Measurements from ENCODE around the gene USP21.
"Not testable (repeated sequence)": the region's sequence is repeated elsewhere in the genome, so short reads cannot be mapped to it uniquely, and the experiment has no call there.

USP21 gene, protein sequence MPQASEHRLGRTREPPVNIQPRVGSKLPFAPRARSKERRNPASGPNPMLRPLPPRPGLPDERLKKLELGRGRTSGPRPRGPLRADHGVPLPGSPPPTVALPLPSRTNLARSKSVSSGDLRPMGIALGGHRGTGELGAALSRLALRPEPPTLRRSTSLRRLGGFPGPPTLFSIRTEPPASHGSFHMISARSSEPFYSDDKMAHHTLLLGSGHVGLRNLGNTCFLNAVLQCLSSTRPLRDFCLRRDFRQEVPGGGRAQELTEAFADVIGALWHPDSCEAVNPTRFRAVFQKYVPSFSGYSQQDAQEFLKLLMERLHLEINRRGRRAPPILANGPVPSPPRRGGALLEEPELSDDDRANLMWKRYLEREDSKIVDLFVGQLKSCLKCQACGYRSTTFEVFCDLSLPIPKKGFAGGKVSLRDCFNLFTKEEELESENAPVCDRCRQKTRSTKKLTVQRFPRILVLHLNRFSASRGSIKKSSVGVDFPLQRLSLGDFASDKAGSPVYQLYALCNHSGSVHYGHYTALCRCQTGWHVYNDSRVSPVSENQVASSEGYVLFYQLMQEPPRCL

GRCh38 chr1:161159087-161159912 lies at the start of gene USP21:
USP21 (plus strand) TSS chr1:161159500; CDS start chr1:161160641, 1,141 bp downstream.
- peak; percentile 94 for DNase-seq

DNA sequence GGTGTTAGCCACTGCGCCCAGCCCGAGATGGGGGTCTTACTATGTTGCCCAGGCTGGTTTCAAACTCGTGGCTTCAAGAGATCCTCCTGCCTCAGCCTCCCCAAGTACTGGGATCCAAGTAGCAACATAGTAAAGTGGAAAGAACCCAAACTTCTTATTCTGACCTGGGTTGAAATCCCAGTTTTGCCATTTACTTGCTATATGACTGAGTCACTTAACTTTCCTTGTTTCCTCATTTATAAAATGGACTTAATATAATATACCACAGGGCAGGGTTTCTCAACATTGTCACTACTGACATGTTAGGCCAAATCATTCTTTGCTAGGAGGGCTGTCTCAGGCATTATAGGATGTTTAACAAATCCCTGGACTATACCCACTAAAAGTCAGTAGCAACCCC lies 48.2 kb upstream of the USP21 start:
- DNase-seq, result no peak

DNA sequence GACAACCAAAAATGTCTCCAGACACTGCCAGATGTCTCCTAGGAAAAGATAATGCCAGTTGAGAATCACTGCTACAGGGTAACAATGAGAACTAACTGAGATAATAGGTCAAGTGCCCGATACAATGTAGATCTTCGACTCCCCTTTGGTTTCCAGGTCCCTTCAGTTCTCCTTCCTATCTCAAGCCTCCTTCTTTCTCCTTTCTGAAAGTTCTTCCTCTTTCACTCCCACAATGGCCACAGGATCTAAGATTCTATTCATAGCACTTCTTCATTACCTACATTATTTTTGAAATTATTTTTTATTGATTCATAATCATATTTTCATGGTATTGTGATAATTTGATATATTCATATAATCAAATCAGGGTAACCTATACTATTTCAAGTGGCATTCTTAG lies 47.8 kb upstream of the USP21 start:
- no peak for DNase-seq

DNA sequence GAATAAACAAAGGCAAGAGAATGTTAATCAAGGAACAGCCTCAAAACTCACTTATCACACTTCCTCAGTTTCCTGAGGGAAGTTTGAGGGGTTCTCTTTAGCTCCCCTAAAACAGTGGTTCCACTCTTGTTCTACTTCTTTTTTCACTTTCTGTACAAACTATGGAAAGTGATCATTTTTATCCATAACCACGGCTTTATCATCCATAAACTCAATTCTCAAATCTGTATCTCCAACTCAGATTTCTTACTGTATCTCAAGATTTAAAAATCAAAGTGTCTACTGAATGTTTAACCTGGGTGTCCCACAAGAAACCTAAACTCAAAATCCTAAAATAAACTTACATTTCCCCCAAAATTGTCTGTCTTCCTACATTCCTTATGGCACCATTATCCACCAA lies 45.4 kb upstream of the USP21 start:
- DNase-seq, result no peak

DNA sequence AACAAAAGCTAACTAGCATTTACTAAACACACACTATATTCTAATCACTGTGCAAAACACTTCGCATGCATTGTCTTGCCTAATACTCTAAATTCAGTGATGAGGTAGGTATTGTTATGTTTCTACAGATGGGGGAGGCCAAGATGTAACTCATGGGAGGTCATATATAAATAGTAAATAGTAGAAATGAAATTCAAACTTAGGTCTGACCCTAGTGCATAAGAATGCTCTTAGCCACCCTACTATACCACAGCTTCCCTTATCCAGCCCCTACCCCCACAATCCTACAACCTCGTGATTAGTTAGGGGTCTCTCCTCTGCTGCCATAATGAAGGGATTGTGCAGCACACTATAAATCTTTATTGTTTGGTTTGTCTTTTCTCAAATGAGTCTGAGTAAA lies 44.7 kb upstream of the USP21 start:
- no peak for DNase-seq

GRCh38 chr1:161115132-161115711 lies 44.1 kb upstream of the USP21 start:
- peak; percentile 84 for DNase-seq

GRCh38 chr1:161115961-161116360 lies 43.3 kb upstream of the USP21 start:
- DNase-seq, result not testable (repeated sequence)

- DNase-seq, result peak; percentile 91
These were observed 41.3 kb upstream of the USP21 start, which contains the start of the genes NIT1 and PFDN2 for GRCh38 chr1:161117759-161118581. NIT1 (plus strand) TSS chr1:161118105; CDS start chr1:161118177, 72 bp downstream. PFDN2 (minus strand) TSS chr1:161118037; CDS start chr1:161118026, 11 bp downstream.

GRCh38 chr1:161119092-161119903 lies 40.0 kb upstream of the USP21 start:
- DNase-seq, result peak; percentile 84

GRCh38 chr1:161121042-161121650 lies 38.2 kb upstream of the USP21 start:
- no peak for DNase-seq

DNA sequence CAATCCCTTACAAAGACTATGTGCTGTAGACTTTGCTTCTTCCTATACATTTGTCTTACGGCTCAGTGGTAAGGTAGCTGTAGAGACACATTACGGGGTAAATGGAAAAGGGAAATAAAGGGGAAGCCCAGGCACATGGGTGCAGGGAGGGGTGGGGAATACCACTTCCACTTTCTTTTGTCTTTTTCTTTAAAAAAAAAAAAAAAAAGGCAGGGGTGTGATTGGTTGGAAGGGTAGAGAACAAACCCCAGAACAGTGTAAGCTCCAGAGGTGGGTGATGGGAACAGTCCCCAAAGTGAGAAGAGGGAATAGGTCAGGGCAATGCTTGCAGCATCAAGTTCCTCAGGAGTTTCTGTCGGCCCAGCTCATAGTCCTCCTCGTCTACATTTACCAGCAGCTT lies 37.5 kb upstream of the USP21 start:
- no peak for DNase-seq

GRCh38 chr1:161122967-161123366 lies 36.3 kb upstream of the USP21 start:
- DNase-seq, result no peak

GRCh38 chr1:161127649-161128048 lies 31.7 kb upstream of the USP21 start:
- no peak for DNase-seq

DNA sequence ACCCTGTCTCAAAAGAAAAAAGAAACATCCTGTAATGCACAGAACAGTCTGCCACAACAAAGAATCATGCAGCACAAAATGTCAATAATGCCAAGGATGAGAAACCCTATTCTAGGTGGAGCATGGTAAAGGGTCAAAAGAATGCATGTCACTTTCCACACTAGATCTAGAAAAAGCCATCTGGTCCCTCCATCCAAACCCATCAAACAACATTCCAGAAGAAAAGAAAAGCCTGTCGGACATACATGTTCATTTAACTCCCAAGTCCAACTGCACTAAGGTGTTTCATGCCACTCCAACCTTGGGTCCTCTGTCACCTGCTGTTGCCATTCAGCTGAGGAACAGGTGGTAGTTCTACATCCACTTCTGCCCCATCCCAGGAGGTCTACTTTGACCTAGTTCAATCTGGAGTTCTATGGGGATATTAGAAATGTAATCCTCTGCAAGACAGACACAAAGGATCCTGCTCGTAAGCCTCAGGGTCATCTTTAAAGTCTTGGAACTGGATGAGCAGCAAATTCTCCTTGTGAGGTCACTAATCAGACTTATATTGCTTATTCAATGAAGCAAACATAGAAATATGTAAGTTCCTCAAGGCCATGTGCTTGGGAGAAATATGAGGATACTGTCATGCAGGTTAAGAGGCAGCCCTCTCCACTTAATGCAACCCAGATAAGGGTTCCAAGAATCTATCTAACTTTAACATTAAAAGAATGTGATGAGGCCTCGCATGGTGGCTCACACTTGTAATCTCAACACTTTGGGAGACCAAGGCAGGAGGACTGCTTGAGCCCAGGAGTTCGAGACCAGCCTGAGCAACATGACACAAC lies 30.5 kb upstream of the USP21 start:
- DNase-seq, result no peak

DNA sequence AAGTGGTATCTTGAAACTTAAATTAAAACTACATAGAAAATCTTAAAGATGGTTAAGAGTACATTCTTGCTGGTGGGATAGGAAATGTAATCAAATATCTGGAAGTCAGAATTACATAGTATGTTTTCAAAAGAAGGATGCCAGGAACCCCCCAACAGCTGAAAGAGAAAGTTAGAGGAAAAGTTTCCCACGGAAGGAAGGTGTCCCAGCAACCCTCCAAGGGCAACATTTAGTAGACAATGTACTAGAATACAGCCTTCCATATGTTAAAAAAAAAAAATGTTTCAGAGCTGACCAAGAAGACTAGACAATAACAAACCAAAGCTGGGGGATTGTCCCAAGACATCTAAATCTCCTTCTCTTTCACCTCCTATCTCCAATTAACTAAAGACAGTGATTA lies 29.0 kb upstream of the USP21 start:
- no peak for DNase-seq

DNA sequence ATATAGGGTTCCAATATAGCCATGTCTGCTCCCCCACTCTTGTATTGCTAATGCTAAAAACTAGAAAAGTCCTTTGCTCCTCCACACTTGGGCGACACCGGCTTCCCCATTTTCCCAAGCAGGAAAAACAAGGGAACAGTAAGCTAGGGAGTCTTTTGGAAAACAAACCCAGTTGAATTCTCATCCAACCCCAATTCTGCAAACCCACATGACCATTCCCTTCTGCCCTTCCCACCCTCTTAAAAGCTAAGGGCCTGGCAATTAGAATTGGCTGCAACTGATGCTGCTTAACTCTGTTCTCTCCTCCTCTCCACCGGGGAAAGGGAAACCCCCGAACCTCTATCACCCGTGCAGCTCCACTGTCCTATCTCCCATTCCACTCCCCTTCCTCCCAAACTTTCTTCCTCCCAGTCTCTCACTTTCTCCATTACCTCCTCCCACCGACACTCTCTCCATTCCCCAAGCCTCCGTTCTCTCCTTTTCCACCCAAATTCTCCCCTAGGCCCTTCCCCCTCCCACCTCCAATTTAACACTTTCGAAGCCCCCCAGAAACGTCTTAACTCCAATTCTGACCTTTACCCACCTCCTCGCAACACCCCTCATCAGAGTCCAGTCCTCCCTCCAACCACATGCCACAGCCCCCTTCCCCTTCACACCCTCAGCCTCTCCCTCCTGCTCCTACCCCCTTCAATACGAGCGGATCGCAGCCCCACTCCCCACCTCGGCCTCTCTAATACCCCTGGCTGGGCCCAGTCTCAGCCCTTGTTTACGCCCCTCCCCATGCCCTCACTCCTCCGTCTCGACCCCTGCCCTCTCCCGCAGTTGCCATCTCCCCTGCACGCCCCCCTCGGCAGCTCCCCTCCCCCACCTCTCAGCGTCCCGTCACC lies 27.5 kb upstream of the USP21 start:
- DNase-seq, result peak; percentile 24

GRCh38 chr1:161132410-161133219 lies 26.7 kb upstream of the USP21 start, which contains the start of gene DEDD:
DEDD (minus strand) TSS chr1:161132667; CDS start chr1:161124462, 8,205 bp downstream.
- DNase-seq, result peak; percentile 97

Measured in activated CD4-positive, alpha-beta T cell treated with anti-CD3 and anti-CD28 coated beads, Interleukin-10, Interleukin-2, amounts not matched to agents 100 ng/mL and 50 ng/mL, durations not matched to agents 16 hours and 8 hours (primary cell).